Measurements from ENCODE around the gene CRABP2. TPM values are rescaled to one million over a fixed set of nuclear protein-coding genes. Genes with fewer than 3 reads are reported as not detected.

The CRABP2 gene
- total RNA-seq, 1 experiment from 2014 or later: 1.1 TPM

DNA sequence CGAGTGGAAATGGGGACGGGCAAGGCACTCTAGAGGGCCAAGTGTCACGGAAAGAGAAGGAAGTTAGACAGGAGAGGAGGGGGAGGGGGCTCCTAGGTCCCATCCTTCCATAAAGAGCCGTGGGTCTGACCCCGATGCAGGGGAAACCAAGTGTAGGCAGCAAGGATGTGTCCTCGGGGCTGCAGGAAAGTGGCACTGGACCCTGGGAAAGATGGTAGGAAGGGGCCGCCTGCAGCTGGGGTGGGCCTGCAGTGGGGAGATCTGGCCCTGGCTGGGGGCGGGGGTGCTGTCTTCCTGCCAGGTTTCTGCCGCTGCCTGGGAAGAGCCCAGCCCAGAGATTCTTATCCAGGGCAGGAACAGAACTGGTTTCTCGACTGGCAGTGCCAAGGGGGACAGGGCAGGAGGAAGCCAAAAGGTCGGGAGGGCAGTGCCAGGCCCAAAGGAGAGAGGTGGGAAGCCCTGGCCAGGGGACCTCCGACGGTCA, 12.9 kb downstream of the CRABP2 start:
- Histone ChIP-seq H3K27ac (ENCODE audit: low read depth, low read length, poor library complexity, severe bottlenecking) (no peak overlapping the region), H3K27me3 (replicated peaks; ENCODE audit: insufficient read depth, low read depth, low read length, poor library complexity) (no peaks in the 10 kb centered on the region), H3K4me3 (ENCODE audit: low read depth, low read length, poor library complexity, severe bottlenecking) (no peak overlapping the region), H3K9me3 (ENCODE audit: low read depth, low read length, poor library complexity, severe bottlenecking) (no peaks in the 10 kb centered on the region), H3K36me3 (ENCODE audit: insufficient read depth, low read length, poor library complexity, severe bottlenecking) (no peaks in the 10 kb centered on the region), H3K4me1 (ENCODE audit: insufficient read depth, low read length, poor library complexity, severe bottlenecking) (peaks cover 22% of the 10 kb centered on the region)
- ChIA-PET POLR2A (ENCODE audit: low non-redundant PET) (interaction anchor here (1.0 kb wide), 1 partner anchor 33 kb away, joined by 3 read pairs; no protein-coding TSS in a partner anchor), CTCF (interaction anchor here (0.6 to 4.7 kb wide), 3 partner anchors 13 to 34 kb away, joined by 4 to 117 read pairs (median 4); partner anchors contain the start of genes ISG20L2 and METTL25B)
- intact Hi-C loops (cut with micrococcal nuclease; ENCODE audit: unreplicated experiment): no loop called here
- no peak for TF ChIP-seq EZH2 (IDR thresholded peaks at IDR 0.05; ENCODE audit: borderline replicate concordance, low read depth, low read length, poor library complexity, severe bottlenecking)
- BruUV-seq (replicated peaks): no TSS peak
- no peak for DNase-seq (ENCODE audit: low spot score)

DNA sequence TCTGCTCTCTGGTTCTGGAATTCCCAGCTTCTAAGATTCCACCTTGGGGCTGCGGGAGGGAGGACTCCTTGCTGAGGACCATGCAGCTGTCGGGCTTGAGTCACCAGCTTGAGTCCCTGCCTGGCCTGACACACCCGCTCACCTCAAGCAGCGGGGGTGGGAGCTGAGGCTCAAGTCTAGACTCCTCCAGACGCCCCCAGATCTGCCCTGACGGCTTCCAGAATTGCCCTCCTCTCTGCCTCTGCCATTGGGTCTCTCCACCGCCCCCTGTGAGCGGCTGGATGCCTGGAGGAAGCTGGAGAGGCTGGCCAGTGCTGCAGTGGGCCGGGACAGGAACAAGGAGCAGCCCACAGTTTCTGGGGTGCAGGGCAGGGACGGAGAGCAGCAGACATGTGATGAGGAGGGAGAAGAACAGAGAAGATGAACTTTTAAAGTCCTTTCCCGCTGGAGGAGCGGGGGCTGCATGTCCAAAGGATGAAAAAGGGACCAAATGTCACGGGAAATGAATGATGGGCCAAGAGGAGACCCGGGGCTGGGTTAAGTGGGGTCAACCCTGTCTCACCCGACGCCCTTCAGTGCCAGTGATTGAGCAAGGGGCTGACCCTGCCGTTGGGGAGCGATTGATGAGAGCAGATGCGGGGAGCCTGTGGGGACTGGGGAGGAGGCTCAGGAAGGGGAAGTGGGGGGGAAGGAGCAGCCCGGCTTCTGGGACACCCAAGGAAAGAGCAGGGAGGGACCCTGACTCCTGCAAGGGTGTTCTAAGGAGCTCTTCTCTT, 13.5 kb downstream of the CRABP2 start:
- BruUV-seq (replicated peaks): no TSS peak
- H3K9me3 ChIP-seq (ENCODE audit: low read depth, low read length, poor library complexity, severe bottlenecking): no peaks in the 10 kb centered on the region
- POLR2A ChIA-PET (ENCODE audit: low non-redundant PET): interaction anchor here (1.0 kb wide), 1 partner anchor 34 kb away, joined by 3 read pairs; no protein-coding TSS in a partner anchor
- intact Hi-C loops (cut with micrococcal nuclease; ENCODE audit: unreplicated experiment): no loop called here
- no peak overlapping the region for H3K4me3 ChIP-seq (ENCODE audit: low read depth, low read length, poor library complexity, severe bottlenecking)
- TF ChIP-seq, protein P1, sequence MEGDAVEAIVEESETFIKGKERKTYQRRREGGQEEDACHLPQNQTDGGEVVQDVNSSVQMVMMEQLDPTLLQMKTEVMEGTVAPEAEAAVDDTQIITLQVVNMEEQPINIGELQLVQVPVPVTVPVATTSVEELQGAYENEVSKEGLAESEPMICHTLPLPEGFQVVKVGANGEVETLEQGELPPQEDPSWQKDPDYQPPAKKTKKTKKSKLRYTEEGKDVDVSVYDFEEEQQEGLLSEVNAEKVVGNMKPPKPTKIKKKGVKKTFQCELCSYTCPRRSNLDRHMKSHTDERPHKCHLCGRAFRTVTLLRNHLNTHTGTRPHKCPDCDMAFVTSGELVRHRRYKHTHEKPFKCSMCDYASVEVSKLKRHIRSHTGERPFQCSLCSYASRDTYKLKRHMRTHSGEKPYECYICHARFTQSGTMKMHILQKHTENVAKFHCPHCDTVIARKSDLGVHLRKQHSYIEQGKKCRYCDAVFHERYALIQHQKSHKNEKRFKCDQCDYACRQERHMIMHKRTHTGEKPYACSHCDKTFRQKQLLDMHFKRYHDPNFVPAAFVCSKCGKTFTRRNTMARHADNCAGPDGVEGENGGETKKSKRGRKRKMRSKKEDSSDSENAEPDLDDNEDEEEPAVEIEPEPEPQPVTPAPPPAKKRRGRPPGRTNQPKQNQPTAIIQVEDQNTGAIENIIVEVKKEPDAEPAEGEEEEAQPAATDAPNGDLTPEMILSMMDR (conservative IDR thresholded peaks at IDR 0.05; ENCODE audit: low read depth, low read length): no peak
- no peak for TF ChIP-seq EZH2 (IDR thresholded peaks at IDR 0.05; ENCODE audit: borderline replicate concordance, low read depth, low read length, poor library complexity, severe bottlenecking)
- H3K27me3 ChIP-seq (replicated peaks; ENCODE audit: insufficient read depth, low read depth, low read length, poor library complexity): no peaks in the 10 kb centered on the region
- CTCF ChIA-PET: interaction anchor here (0.6 to 4.7 kb wide), 4 partner anchors 14 to 198 kb away, joined by 3 to 117 read pairs (median 4); partner anchors contain the start of genes ISG20L2 and METTL25B
- peaks cover 22% of the 10 kb centered on the region for H3K4me1 ChIP-seq (ENCODE audit: insufficient read depth, low read length, poor library complexity, severe bottlenecking)
- no peak for DNase-seq (ENCODE audit: low spot score)
- no peak overlapping the region for H3K27ac ChIP-seq (ENCODE audit: low read depth, low read length, poor library complexity, severe bottlenecking)
- no peaks in the 10 kb centered on the region for H3K36me3 ChIP-seq (ENCODE audit: insufficient read depth, low read length, poor library complexity, severe bottlenecking)

DNA sequence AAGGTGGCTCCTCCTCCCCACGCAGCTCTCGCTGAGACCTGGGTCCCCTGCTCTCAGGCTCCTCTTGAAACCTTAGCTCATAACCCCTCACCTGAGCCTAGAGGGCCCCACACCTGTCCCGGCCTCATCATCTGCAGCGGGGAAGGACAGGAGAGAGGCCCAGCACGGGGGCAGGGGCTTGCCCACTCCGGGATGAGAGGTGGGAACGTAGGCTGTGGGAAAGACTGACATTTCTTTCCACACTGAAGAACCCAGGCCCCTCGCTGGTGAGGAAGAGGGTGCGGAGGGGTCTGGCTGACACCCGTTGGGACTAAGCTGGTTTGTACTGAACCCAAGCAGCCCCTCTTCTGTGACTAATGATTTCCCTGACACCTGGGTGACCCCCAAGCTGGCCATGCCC, 14.2 kb downstream of the CRABP2 start:
- POLR2A ChIA-PET (ENCODE audit: low non-redundant PET): interaction anchor here (1.0 kb wide), 1 partner anchor 34 kb away, joined by 3 read pairs; no protein-coding TSS in a partner anchor
- Histone ChIP-seq H3K36me3 (ENCODE audit: insufficient read depth, low read length, poor library complexity, severe bottlenecking) (no peaks in the 10 kb centered on the region), H3K4me1 (ENCODE audit: insufficient read depth, low read length, poor library complexity, severe bottlenecking) (peaks cover 22% of the 10 kb centered on the region), H3K9me3 (ENCODE audit: low read depth, low read length, poor library complexity, severe bottlenecking) (no peaks in the 10 kb centered on the region), H3K4me3 (ENCODE audit: low read depth, low read length, poor library complexity, severe bottlenecking) (no peak overlapping the region), H3K27me3 (replicated peaks; ENCODE audit: insufficient read depth, low read depth, low read length, poor library complexity) (no peaks in the 10 kb centered on the region), H3K27ac (ENCODE audit: low read depth, low read length, poor library complexity, severe bottlenecking) (no peak overlapping the region)
- no TSS peak for BruUV-seq (replicated peaks)
- intact Hi-C loops (cut with micrococcal nuclease; ENCODE audit: unreplicated experiment): no loop called here
- CTCF ChIA-PET: interaction anchor here (0.6 to 4.7 kb wide), 5 partner anchors 15 to 199 kb away, joined by 3 to 117 read pairs (median 33); partner anchors contain the start of genes ISG20L2, METTL25B and NTRK1
- no peak for DNase-seq (ENCODE audit: low spot score)
- TF ChIP-seq, protein P1 (conservative IDR thresholded peaks at IDR 0.05; ENCODE audit: low read depth, low read length): no peak
- TF ChIP-seq EZH2 (IDR thresholded peaks at IDR 0.05; ENCODE audit: borderline replicate concordance, low read depth, low read length, poor library complexity, severe bottlenecking): no peak

All from A673 (cell line).